ENCODE results near the gene ATF6.

The ATF6 gene

GRCh38 chr1:161720422-161720821, 45.7 kb upstream of the ATF6 start:
- Histone ChIP-seq H3K9me2 (replicated peaks; ENCODE audit: control insufficient read depth, low read length) (no peaks in the 10 kb centered on the region), H3F3A (ENCODE audit: control insufficient read depth, insufficient read depth) (peaks cover 47% of the 10 kb centered on the region), H3K79me2 (ENCODE audit: control insufficient read depth, low read length) (no peaks in the 10 kb centered on the region), H4K20me1 (ENCODE audit: control insufficient read depth, insufficient read depth, low read depth, low read length) (no peaks in the 10 kb centered on the region), H3K4me2 (ENCODE audit: low read length) (peak overlapping the region; percentile 75), H3K9me3 (ENCODE audit: control insufficient read depth, insufficient read depth, low read length) (no peaks in the 10 kb centered on the region), H3K27me3 (ENCODE audit: control insufficient read depth, low read length) (no peaks in the 10 kb centered on the region), H3K27ac (ENCODE audit: low read depth, low read length) (peak overlapping the region; percentile 94), H3K4me1 (ENCODE audit: control insufficient read depth, low read length) (peaks cover 87% of the 10 kb centered on the region), H3K4me3 (ENCODE audit: low read length) (peak overlapping the region; percentile 61), H3K36me3 (ENCODE audit: control insufficient read depth, low read length) (no peaks in the 10 kb centered on the region)
- no peak for TF ChIP-seq EZH2phosphoT487 (IDR thresholded peaks at IDR 0.05; ENCODE audit: borderline replicate concordance, low read length)
- no peak for TF ChIP-seq CTCF (IDR thresholded peaks at IDR 0.05; ENCODE audit: low read depth, low read length, poor library complexity, severe bottlenecking)

- Histone ChIP-seq H4K20me1 (ENCODE audit: control insufficient read depth, insufficient read depth, low read depth, low read length) (no peaks in the 10 kb centered on the region), H3K4me1 (ENCODE audit: control insufficient read depth, low read length) (peaks cover 85% of the 10 kb centered on the region), H3F3A (ENCODE audit: control insufficient read depth, insufficient read depth) (peaks cover 42% of the 10 kb centered on the region), H3K27ac (ENCODE audit: low read depth, low read length) (peak within 1 kb of the TSS; percentile 94), H3K27me3 (ENCODE audit: control insufficient read depth, low read length) (no peaks in the 10 kb centered on the region), H3K4me3 (ENCODE audit: low read length) (peak within 1 kb of the TSS; percentile 61), H3K9me2 (replicated peaks; ENCODE audit: control insufficient read depth, low read length) (no peaks in the 10 kb centered on the region), H3K4me2 (ENCODE audit: low read length) (peak within 1 kb of the TSS; percentile 75), H3K9me3 (ENCODE audit: control insufficient read depth, insufficient read depth, low read length) (no peaks in the 10 kb centered on the region), H3K36me3 (ENCODE audit: control insufficient read depth, low read length) (no peaks in the 10 kb centered on the region), H3K79me2 (ENCODE audit: control insufficient read depth, low read length) (peaks cover 4% of the 10 kb centered on the region)
- TF ChIP-seq CTCF (IDR thresholded peaks at IDR 0.05; ENCODE audit: low read depth, low read length, poor library complexity, severe bottlenecking) (no peak), EZH2phosphoT487 (IDR thresholded peaks at IDR 0.05; ENCODE audit: borderline replicate concordance, low read length) (no peak)
Observed at GRCh38 chr1:161720956-161721737, 45.0 kb upstream of the ATF6 start, which contains the start of gene FCRLB. FCRLB (plus strand) TSS chr1:161721544; CDS start chr1:161722673, 1,129 bp downstream.

- peak overlapping the region; percentile 75 for H3K4me2 ChIP-seq (ENCODE audit: low read length)
Observed at GRCh38 chr1:161721738-161722343, 44.3 kb upstream of the ATF6 start.

More at GRCh38 chr1:161721738-161722343, 44.3 kb upstream of the ATF6 start:
- H3K4me1 ChIP-seq (ENCODE audit: control insufficient read depth, low read length): peaks cover 78% of the 10 kb centered on the region
- peak overlapping the region; percentile 61 for H3K4me3 ChIP-seq (ENCODE audit: low read length)
- peaks cover 10% of the 10 kb centered on the region for H3K79me2 ChIP-seq (ENCODE audit: control insufficient read depth, low read length)
- TF ChIP-seq EZH2phosphoT487 (IDR thresholded peaks at IDR 0.05; ENCODE audit: borderline replicate concordance, low read length) (no peak), CTCF (IDR thresholded peaks at IDR 0.05; ENCODE audit: low read depth, low read length, poor library complexity, severe bottlenecking) (no peak)
- H3K27ac ChIP-seq (ENCODE audit: low read depth, low read length): peak overlapping the region; percentile 94
- no peaks in the 10 kb centered on the region for H3K9me3 ChIP-seq (ENCODE audit: control insufficient read depth, insufficient read depth, low read length)
- no peaks in the 10 kb centered on the region for H4K20me1 ChIP-seq (ENCODE audit: control insufficient read depth, insufficient read depth, low read depth, low read length)
- no peaks in the 10 kb centered on the region for H3K36me3 ChIP-seq (ENCODE audit: control insufficient read depth, low read length)
- peaks cover 35% of the 10 kb centered on the region for H3F3A ChIP-seq (ENCODE audit: control insufficient read depth, insufficient read depth)
- no peaks in the 10 kb centered on the region for H3K27me3 ChIP-seq (ENCODE audit: control insufficient read depth, low read length)
- H3K9me2 ChIP-seq (replicated peaks; ENCODE audit: control insufficient read depth, low read length): no peaks in the 10 kb centered on the region

All from DOHH2 (cell line).